Uterus (tissue), 4 donors: ENCODE data around the gene CACNA1E. TPM values are rescaled to one million over a fixed set of nuclear protein-coding genes. Genes with fewer than 3 reads are reported as not detected.
"Not testable (repeated sequence)": the region's sequence is repeated elsewhere in the genome, so short reads cannot be mapped to it uniquely, and the experiment has no call there.

Experiments used
- DNase-seq, 2 donors: peaks; one replicate each; pipeline ENCODE4 v3.0.0-alpha.2; 2019 to 2020
- H3K27ac ChIP-seq, 2 donors: fragments of 200-600 bp; sonication (generic); 1 replicate in 1 of 2; 2 replicates in 1 of 2; pipeline ENCODE4 v1.5.1; 2016 to 2018
- H3K27me3 ChIP-seq, 2 donors: fragments of 200-600 bp; sonication (generic); one replicate each; pipeline ENCODE4 v1.5.1; 2018 to 2019; ENCODE audit warnings: control low read depth in 1 of 2
- H3K36me3 ChIP-seq, 2 donors: fragments of 200-600 bp; sonication (generic); one replicate each; pipeline ENCODE4 v1.5.1; 2019; ENCODE audit warnings: control low read depth in 1 of 2
- H3K4me1 ChIP-seq, 2 donors: fragments of 200-600 bp; sonication (generic); one replicate each; pipeline ENCODE4 v1.5.1; 2018 to 2019; ENCODE audit warnings: control low read depth in 1 of 2
- H3K4me3 ChIP-seq, 2 donors: fragments of 200-600 bp; sonication (generic); 1 replicate in 1 of 2; 2 replicates in 1 of 2; pipeline ENCODE4 v1.5.1; 2018 to 2019; ENCODE audit warnings: mild to moderate bottlenecking in 1 of 2
- H3K9me3 ChIP-seq, 2 donors: fragments of 200-600 bp; sonication (generic); one replicate each; pipeline ENCODE4 v1.5.1; 2019; ENCODE audit warnings: control low read depth in 1 of 2
- CTCF ChIP-seq, 4 experiments: fragments of 200-600 bp in 2 of 4; fragments of 450-650 bp in 2 of 4; sonication (generic) in 2 of 4; IDR thresholded peaks; one replicate each; pipeline ENCODE4 v1.5.1; 2016 to 2019; ENCODE audit warnings: antibody characterized with exemption in 4 of 4, mild to moderate bottlenecking in 2 of 4, moderate library complexity in 1 of 4
- POLR2A ChIP-seq, 2 donors: fragments of 450-650 bp; IDR thresholded peaks; one replicate each; pipeline ENCODE4 v1.6.1; 2016; ENCODE audit warnings: antibody characterized with exemption in 2 of 2, mild to moderate bottlenecking in 1 of 2, moderate library complexity in 1 of 2
- intact Hi-C: fragments of 100-400 bp; cut with DNase I; formaldehyde crosslinking; loops from one replicate; pipeline ENCODE4 v1.15.1; 2023; ENCODE audit warnings: low total_unique reads
- total RNA-seq, 4 donors: library from RNA; depleted of rRNA in 3 of 4; stranded (reverse); fragments of >200 nt in 3 of 4; gene quantifications; one replicate each; pipeline versions ENCODE4 v1.1.0 to v1.2.4, GENCODE V29; 2014 to 2023
- donor health status: DM: yes; HTN: yes; CAD: no.

CACNA1E gene
- total RNA-seq, 4 donors from 2014 or later: 0.12 to 3.4 TPM; not detected in 2

- TF ChIP-seq POLR2A (IDR thresholded peaks at IDR 0.05) (no peak), CTCF (IDR thresholded peaks at IDR 0.05) (no peak)
- Histone ChIP-seq H3K36me3 (no peaks in the 10 kb centered on the region), H3K4me1 (no peaks in the 10 kb centered on the region), H3K27ac (no peak overlapping the region), H3K9me3 (no peaks in the 10 kb centered on the region), H3K4me3 (no peak overlapping the region), H3K27me3 (no peaks in the 10 kb centered on the region)
- intact Hi-C loops: no loop called here
- no peak for DNase-seq
Measured at GRCh38 chr1:181816608-181817007, 333.3 kb downstream of the CACNA1E start.

- Histone ChIP-seq H3K9me3 (no peaks in the 10 kb centered on the region), H3K4me3 (no peak overlapping the region), H3K4me1 (no peaks in the 10 kb centered on the region), H3K36me3 (no peaks in the 10 kb centered on the region), H3K27ac (no peak overlapping the region), H3K27me3 (no peaks in the 10 kb centered on the region)
- no peak for TF ChIP-seq CTCF (IDR thresholded peaks at IDR 0.05)
- TF ChIP-seq POLR2A (IDR thresholded peaks at IDR 0.05): no peak
- no peak for DNase-seq
- intact Hi-C loops: no loop called here
Measured at GRCh38 chr1:181817091-181817490, 333.8 kb downstream of the CACNA1E start.

- no peak for DNase-seq
- intact Hi-C loops: no loop called here
- H3K36me3 ChIP-seq: no peaks in the 10 kb centered on the region
- no peak overlapping the region for H3K4me3 ChIP-seq
- no peaks in the 10 kb centered on the region for H3K4me1 ChIP-seq
- H3K27me3 ChIP-seq: no peaks in the 10 kb centered on the region
- H3K9me3 ChIP-seq: no peaks in the 10 kb centered on the region
- H3K27ac ChIP-seq: no peak overlapping the region
- TF ChIP-seq CTCF (IDR thresholded peaks at IDR 0.05) (no peak), POLR2A (IDR thresholded peaks at IDR 0.05) (no peak)
Measured at GRCh38 chr1:181818459-181818858, 335.1 kb downstream of the CACNA1E start.

DNA sequence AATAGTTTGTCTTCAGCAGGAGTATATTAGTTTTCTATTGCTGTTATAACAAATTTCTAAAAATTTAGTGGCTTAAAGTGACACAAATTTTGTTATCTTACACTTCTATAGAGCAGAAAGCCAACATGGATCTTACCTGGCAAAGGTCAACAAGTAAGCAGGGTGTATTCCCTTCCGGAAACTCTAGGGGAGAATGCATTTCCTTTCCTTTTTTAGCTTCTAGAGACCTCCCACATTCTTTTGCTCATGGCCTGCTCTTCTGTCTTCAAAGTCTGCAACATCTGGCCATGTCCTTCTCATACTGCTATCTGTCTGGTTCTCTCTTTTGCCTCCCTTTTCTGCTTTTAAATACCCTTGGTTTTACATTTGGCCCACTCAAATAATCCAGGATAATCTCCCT lies 335.6 kb downstream of the CACNA1E start:
- DNase-seq: no peak
- no peak overlapping the region for H3K27ac ChIP-seq
- H3K27me3 ChIP-seq: no peaks in the 10 kb centered on the region
- H3K36me3 ChIP-seq: no peaks in the 10 kb centered on the region
- no peak overlapping the region for H3K4me3 ChIP-seq
- intact Hi-C loops: no loop called here
- TF ChIP-seq CTCF (IDR thresholded peaks at IDR 0.05) (no peak), POLR2A (IDR thresholded peaks at IDR 0.05) (no peak)
- H3K9me3 ChIP-seq: no peaks in the 10 kb centered on the region
- no peaks in the 10 kb centered on the region for H3K4me1 ChIP-seq

DNA sequence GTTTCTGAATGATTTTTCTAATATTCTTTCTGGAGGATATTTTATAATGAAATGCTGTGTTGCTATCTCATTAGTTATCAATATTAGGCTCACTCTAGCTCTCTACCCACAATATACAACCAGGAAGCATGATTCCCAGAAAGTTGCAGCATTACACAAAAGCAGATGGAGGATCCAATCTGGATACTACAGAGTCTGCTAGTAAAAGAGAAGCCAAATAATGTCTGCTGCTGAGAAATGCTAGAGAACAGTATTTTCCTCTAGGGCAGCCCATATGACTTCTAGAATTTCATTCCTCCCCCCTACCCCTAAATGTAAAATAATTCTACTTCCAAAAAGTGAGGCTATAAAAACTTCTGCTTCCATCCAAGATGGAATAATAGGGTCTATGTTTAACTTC lies 338.4 kb downstream of the CACNA1E start:
- Histone ChIP-seq H3K27me3 (no peaks in the 10 kb centered on the region), H3K27ac (no peak overlapping the region), H3K4me3 (no peak overlapping the region), H3K9me3 (peaks cover 0 to 2% of the 10 kb centered on the region in 2 donors), H3K36me3 (no peaks in the 10 kb centered on the region), H3K4me1 (no peaks in the 10 kb centered on the region)
- intact Hi-C loops: no loop called here
- TF ChIP-seq POLR2A (IDR thresholded peaks at IDR 0.05) (no peak), CTCF (IDR thresholded peaks at IDR 0.05) (no peak)
- DNase-seq: no peak

DNA sequence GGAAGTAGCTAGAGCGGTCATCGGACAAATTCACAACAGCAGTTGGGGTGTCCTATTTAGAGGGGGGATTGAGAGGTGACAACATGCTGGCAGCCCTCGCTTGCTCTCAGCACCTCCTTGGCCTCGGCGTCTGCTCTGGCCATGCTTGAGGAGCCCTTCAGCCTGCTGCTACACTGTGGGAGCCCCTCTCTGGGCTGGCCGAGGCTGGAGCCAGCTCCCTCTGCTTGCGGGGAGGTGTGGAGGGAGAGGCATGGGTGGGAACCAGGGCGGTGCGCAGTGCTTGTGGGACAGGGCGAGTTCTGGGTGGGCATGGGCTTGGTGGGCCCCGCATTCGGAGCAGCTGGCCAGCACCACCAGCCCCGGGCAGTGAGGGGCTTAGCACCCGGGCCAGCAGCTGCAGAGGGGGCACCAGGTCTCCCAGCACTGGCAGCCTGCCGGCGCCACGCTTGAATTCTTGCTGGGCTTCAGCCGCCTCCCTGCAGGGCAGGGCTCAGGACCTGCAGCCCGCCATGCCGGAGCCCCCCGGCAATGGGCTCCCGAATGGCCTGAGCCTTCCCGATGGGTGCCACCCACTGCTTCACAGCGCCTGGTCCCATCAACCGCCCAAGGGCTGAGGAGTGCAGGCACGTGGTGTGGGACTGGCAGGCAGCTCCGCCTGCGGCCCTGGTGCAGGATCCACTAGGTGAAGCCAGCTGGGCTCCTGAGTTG lies 349.0 kb downstream of the CACNA1E start:
- H3K9me3 ChIP-seq, H3K36me3 ChIP-seq, intact Hi-C loops, H3K27me3 ChIP-seq, DNase-seq, H3K4me3 ChIP-seq, H3K27ac ChIP-seq, H3K4me1 ChIP-seq: not testable (repeated sequence)
